Measurements from ENCODE around the gene ABHD16B. TPM values are rescaled to one million over a fixed set of nuclear protein-coding genes. Genes with fewer than 3 reads are reported as not detected.

ABHD16B gene
- total RNA-seq, 4 donors from 2014 or later: not detected

DNA sequence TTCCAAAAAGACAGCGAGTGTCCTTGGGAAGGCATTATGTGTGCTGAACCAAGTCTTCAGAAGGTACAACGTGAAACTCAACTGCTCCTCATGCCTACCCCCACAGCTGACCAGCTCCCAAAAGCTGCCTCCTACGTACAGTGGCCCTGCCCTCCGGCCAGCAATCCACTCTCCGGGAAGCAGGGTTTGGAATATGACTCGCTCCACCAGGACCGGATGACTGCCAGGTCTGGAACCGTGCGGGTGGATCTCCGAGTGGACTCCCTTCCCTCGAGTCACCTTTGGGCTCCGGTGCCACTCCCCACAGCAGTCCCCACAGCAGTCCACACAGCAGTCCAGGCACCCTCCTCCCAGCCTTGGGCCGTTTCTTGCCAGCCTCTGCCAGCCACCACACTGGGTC lies 34.5 kb upstream of the ABHD16B start:
- no peak for ATAC-seq
- H3K27me3 ChIP-seq: peaks cover 30% of the 10 kb centered on the region

DNA sequence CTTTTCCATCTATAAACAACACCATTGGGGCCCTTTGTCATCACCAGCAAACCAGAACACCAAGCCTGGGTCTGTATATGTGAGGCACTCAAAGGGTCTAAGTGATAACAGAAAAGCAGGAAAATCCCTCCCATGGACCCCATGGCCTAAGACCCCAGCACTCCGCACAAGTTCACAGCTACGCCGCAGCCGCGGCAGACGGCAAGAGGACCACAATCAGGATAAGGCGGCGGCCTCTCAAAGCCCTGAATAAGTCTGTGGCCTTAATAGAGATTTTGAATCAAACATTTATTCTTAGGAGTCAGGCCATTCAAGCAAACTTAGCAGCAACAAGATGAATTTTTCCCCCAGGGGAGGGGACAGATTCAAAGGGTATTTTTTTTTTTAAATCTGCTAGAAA lies 33.2 kb upstream of the ABHD16B start:
- Histone ChIP-seq H3K4me1 (peaks cover 0 to 48% (median 22%) of the 10 kb centered on the region in 3 donors), H3K36me3 (no peaks in the 10 kb centered on the region), H3K9me3 (no peaks in the 10 kb centered on the region), H3K27ac (no peak overlapping the region), H3K27me3 (peaks cover 41% of the 10 kb centered on the region), H3K4me3 (peak overlapping the region in 1 of 2 donors; percentile 85)
- 85 to 90% methylated on average over 6 to 8 of the region's 8 CpGs for WGBS, 2 donors (ENCODE audit: low coverage in 1 of 2)
- no peak for TF ChIP-seq POLR2A (IDR thresholded peaks at IDR 0.05)
- TF ChIP-seq EP300 (IDR thresholded peaks at IDR 0.05): no peak
- no peak for TF ChIP-seq POLR2AphosphoS5 (IDR thresholded peaks at IDR 0.05)
- TF ChIP-seq, protein P1, sequence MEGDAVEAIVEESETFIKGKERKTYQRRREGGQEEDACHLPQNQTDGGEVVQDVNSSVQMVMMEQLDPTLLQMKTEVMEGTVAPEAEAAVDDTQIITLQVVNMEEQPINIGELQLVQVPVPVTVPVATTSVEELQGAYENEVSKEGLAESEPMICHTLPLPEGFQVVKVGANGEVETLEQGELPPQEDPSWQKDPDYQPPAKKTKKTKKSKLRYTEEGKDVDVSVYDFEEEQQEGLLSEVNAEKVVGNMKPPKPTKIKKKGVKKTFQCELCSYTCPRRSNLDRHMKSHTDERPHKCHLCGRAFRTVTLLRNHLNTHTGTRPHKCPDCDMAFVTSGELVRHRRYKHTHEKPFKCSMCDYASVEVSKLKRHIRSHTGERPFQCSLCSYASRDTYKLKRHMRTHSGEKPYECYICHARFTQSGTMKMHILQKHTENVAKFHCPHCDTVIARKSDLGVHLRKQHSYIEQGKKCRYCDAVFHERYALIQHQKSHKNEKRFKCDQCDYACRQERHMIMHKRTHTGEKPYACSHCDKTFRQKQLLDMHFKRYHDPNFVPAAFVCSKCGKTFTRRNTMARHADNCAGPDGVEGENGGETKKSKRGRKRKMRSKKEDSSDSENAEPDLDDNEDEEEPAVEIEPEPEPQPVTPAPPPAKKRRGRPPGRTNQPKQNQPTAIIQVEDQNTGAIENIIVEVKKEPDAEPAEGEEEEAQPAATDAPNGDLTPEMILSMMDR (IDR thresholded peaks at IDR 0.05): no peak
- no peak for ATAC-seq

More for the DNA sequence above, 34.5 kb upstream of the ABHD16B start:
- TF ChIP-seq POLR2A (IDR thresholded peaks at IDR 0.05) (no peak), POLR2AphosphoS5 (IDR thresholded peaks at IDR 0.05) (no peak)
- TF ChIP-seq, protein P1 (IDR thresholded peaks at IDR 0.05): no peak
- no peak overlapping the region for H3K4me3 ChIP-seq
- WGBS, 2 donors (ENCODE audit: low coverage in 1 of 2): 80% methylated on average over 3 of the region's 13 CpGs; no CpG with 5 or more reads in 1 of the 2 donors
- H3K4me1 ChIP-seq: peaks cover 0 to 35% (median 8%) of the 10 kb centered on the region in 3 donors
- no peaks in the 10 kb centered on the region for H3K36me3 ChIP-seq
- no peak overlapping the region for H3K27ac ChIP-seq
- no peaks in the 10 kb centered on the region for H3K9me3 ChIP-seq

DNA sequence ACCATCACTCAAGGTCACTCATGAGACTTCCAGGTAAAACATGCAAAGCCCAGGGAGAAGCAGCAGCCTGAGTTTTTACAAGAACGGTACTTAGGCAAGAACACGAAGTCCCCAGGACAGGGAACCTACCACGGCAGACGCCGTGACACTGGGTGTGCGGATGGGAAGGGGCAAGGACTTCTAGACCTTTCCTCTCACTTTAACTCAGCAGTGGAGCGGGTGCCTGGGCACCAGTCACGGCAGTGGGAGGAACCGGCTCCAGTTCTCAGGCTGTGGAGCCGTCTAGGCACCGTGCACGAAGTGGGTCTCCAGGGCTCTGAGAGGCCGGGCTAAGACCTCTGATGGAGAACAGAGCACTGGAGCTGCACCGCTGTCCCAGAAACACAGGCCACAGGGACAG lies 32.8 kb upstream of the ABHD16B start:
- Histone ChIP-seq H3K9me3 (no peaks in the 10 kb centered on the region), H3K36me3 (no peaks in the 10 kb centered on the region), H3K27ac (no peak overlapping the region), H3K4me3 (peak overlapping the region in 1 of 2 donors; percentile 85), H3K27me3 (peaks cover 41% of the 10 kb centered on the region), H3K4me1 (peaks cover 0 to 53% (median 22%) of the 10 kb centered on the region in 3 donors)
- TF ChIP-seq POLR2A (IDR thresholded peaks at IDR 0.05) (no peak), POLR2AphosphoS5 (IDR thresholded peaks at IDR 0.05) (no peak), EP300 (IDR thresholded peaks at IDR 0.05) (no peak)
- TF ChIP-seq, protein P1 (IDR thresholded peaks at IDR 0.05): no peak
- WGBS, 2 donors (ENCODE audit: low coverage in 1 of 2): 83% methylated on average over 6 of the region's 14 CpGs; no CpG with 5 or more reads in 1 of the 2 donors
- no peak for ATAC-seq

DNA sequence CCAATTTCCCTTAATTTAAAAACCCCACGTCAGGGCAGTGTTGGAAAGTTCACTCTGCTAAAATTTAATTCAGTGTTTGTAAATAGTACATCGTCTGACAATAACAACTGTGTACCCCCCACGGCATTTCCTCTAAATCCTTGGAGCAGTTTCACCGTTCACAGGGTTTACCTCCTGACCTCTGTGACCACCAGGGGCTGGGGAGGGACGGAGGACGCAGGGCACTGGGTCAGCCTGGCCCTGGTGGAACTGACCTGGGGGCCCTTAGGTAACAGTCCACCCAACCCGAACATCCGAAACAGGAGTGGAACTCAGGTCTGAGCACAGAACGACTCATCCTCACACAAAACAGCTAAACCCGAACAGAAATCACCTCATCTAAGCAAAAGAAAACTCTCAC lies 32.3 kb upstream of the ABHD16B start:
- no peak for ATAC-seq
- Histone ChIP-seq H3K9me3 (no peaks in the 10 kb centered on the region), H3K27ac (peak overlapping the region in 1 of 4 donors; percentile 83), H3K36me3 (no peaks in the 10 kb centered on the region), H3K4me3 (peak overlapping the region in 1 of 2 donors; percentile 85), H3K4me1 (peaks cover 0 to 57% (median 23%) of the 10 kb centered on the region in 3 donors), H3K27me3 (peaks cover 41% of the 10 kb centered on the region)
- WGBS, 2 donors (ENCODE audit: low coverage in 1 of 2): 75% methylated on average over 3 of the region's 10 CpGs; no CpG with 5 or more reads in 1 of the 2 donors
- TF ChIP-seq POLR2A (IDR thresholded peaks at IDR 0.05) (no peak), POLR2AphosphoS5 (IDR thresholded peaks at IDR 0.05) (no peak), EP300 (IDR thresholded peaks at IDR 0.05) (no peak)
- TF ChIP-seq, protein P1 (IDR thresholded peaks at IDR 0.05): no peak

DNA sequence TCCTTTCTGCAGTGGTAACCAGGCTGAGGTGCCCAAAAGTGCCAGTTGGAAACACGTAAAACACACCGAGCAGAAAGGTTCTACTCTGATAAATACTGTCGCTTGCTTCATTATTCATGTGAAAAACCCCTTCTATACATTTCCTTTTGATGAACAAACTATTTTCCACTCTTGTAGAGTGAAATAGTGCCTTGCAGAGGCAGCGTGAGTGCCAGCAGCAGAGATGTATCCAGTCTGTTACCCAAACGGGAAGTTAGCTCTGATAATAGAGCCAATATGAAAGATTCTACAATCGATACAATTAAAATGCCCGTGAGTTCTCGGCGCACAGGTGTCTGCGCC lies 31.7 kb upstream of the ABHD16B start:
- Histone ChIP-seq H3K4me3 (peak overlapping the region; percentile 79 to 85), H3K36me3 (no peaks in the 10 kb centered on the region), H3K4me1 (peaks cover 0 to 63% (median 29%) of the 10 kb centered on the region in 3 donors), H3K9me3 (no peaks in the 10 kb centered on the region), H3K27me3 (peaks cover 41% of the 10 kb centered on the region), H3K27ac (peak overlapping the region in 3 of 4 donors; percentile 48 to 83 (median 79))
- TF ChIP-seq POLR2A (IDR thresholded peaks at IDR 0.05) (no peak), POLR2AphosphoS5 (IDR thresholded peaks at IDR 0.05) (no peak), EP300 (IDR thresholded peaks at IDR 0.05) (no peak)
- TF ChIP-seq, protein P1 (IDR thresholded peaks at IDR 0.05): no peak
- no peak for ATAC-seq
- 5 to 8% methylated on average over 10 of the region's 10 CpGs for WGBS, 2 donors (ENCODE audit: low coverage in 1 of 2)
